Measurements from ENCODE around the gene KIF5A. TPM values are rescaled to one million over a fixed set of nuclear protein-coding genes. Genes with fewer than 3 reads are reported as not detected.

The KIF5A gene
- total and polyA plus RNA-seq, 2 of the 13 experiments (the other 11 are each of a cell fraction or from before 2014, with no cell fraction given) = 1.6 to 11.9 TPM

- TF ChIP-seq ATF4 (CRISPR knock-in tag; IDR thresholded peaks at IDR 0.05) (peak in 1 of 2 experiments; percentile 89; a peak in 2 of 4 replicates), ZBTB20 (CRISPR knock-in tag; IDR thresholded peaks at IDR 0.05; ENCODE audit: borderline replicate concordance, low read depth) (peak; percentile 51; the same call in 1 of the 2 replicates), NFRKB (IDR thresholded peaks at IDR 0.05) (no peak), NR2F6 (IDR thresholded peaks at IDR 0.05) (peak; percentile 92), NR2F6 (CRISPR knock-in tag; IDR thresholded peaks at IDR 0.05) (peak; percentile 96), HMG20A (CRISPR knock-in tag; IDR thresholded peaks at IDR 0.05; ENCODE audit: borderline replicate concordance) (peak; percentile 41; the same call in 1 of the 2 replicates), ZNF501 (CRISPR knock-in tag; IDR thresholded peaks at IDR 0.05) (0 out of 2 replicates have a peak, but pooled peaks have one; percentile 58), RORA (CRISPR knock-in tag; IDR thresholded peaks at IDR 0.05) (no peak), KDM5B (CRISPR knock-in tag; IDR thresholded peaks at IDR 0.05; ENCODE audit: borderline replicate concordance) (peak; percentile 75; the same call in 1 of the 2 replicates), KLF6 (CRISPR knock-in tag; IDR thresholded peaks at IDR 0.05) (peak; percentile 41; the same call in 1 of the 2 replicates), ZNF451 (CRISPR knock-in tag; IDR thresholded peaks at IDR 0.05) (peak; percentile 14; the same call in 1 of the 2 replicates), ZFP41 (CRISPR knock-in tag; IDR thresholded peaks at IDR 0.05; ENCODE audit: borderline replicate concordance) (no peak), ZNF17 (CRISPR knock-in tag; IDR thresholded peaks at IDR 0.05) (no peak), FOSL2 (CRISPR knock-in tag; IDR thresholded peaks at IDR 0.05) (peak; percentile 69), NCOA2 (CRISPR knock-in tag; IDR thresholded peaks at IDR 0.05) (peak; percentile 41), ZMYM4 (CRISPR knock-in tag; IDR thresholded peaks at IDR 0.05) (0 out of 2 replicates have a peak, but pooled peaks have one; percentile 39), SP1 (IDR thresholded peaks at IDR 0.05) (no peak), SP1 (CRISPR knock-in tag; IDR thresholded peaks at IDR 0.05) (peak; percentile 26; the same call in 1 of the 2 replicates), NFYC (CRISPR knock-in tag; IDR thresholded peaks at IDR 0.05) (peak; percentile 63)
- TF ChIP-seq, protein P1, sequence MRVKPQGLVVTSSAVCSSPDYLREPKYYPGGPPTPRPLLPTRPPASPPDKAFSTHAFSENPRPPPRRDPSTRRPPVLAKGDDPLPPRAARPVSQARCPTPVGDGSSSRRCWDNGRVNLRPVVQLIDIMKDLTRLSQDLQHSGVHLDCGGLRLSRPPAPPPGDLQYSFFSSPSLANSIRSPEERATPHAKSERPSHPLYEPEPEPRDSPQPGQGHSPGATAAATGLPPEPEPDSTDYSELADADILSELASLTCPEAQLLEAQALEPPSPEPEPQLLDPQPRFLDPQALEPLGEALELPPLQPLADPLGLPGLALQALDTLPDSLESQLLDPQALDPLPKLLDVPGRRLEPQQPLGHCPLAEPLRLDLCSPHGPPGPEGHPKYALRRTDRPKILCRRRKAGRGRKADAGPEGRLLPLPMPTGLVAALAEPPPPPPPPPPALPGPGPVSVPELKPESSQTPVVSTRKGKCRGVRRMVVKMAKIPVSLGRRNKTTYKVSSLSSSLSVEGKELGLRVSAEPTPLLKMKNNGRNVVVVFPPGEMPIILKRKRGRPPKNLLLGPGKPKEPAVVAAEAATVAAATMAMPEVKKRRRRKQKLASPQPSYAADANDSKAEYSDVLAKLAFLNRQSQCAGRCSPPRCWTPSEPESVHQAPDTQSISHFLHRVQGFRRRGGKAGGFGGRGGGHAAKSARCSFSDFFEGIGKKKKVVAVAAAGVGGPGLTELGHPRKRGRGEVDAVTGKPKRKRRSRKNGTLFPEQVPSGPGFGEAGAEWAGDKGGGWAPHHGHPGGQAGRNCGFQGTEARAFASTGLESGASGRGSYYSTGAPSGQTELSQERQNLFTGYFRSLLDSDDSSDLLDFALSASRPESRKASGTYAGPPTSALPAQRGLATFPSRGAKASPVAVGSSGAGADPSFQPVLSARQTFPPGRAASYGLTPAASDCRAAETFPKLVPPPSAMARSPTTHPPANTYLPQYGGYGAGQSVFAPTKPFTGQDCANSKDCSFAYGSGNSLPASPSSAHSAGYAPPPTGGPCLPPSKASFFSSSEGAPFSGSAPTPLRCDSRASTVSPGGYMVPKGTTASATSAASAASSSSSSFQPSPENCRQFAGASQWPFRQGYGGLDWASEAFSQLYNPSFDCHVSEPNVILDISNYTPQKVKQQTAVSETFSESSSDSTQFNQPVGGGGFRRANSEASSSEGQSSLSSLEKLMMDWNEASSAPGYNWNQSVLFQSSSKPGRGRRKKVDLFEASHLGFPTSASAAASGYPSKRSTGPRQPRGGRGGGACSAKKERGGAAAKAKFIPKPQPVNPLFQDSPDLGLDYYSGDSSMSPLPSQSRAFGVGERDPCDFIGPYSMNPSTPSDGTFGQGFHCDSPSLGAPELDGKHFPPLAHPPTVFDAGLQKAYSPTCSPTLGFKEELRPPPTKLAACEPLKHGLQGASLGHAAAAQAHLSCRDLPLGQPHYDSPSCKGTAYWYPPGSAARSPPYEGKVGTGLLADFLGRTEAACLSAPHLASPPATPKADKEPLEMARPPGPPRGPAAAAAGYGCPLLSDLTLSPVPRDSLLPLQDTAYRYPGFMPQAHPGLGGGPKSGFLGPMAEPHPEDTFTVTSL (CRISPR knock-in tag; IDR thresholded peaks at IDR 0.05; ENCODE audit: borderline replicate concordance) = no peak
- TF ChIP-seq, protein P2, sequence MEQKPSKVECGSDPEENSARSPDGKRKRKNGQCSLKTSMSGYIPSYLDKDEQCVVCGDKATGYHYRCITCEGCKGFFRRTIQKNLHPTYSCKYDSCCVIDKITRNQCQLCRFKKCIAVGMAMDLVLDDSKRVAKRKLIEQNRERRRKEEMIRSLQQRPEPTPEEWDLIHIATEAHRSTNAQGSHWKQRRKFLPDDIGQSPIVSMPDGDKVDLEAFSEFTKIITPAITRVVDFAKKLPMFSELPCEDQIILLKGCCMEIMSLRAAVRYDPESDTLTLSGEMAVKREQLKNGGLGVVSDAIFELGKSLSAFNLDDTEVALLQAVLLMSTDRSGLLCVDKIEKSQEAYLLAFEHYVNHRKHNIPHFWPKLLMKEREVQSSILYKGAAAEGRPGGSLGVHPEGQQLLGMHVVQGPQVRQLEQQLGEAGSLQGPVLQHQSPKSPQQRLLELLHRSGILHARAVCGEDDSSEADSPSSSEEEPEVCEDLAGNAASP (CRISPR knock-in tag; IDR thresholded peaks at IDR 0.05; ENCODE audit: borderline replicate concordance) = peak; percentile 86; the same call in 1 of the 2 replicates
- TF ChIP-seq, protein P3, sequence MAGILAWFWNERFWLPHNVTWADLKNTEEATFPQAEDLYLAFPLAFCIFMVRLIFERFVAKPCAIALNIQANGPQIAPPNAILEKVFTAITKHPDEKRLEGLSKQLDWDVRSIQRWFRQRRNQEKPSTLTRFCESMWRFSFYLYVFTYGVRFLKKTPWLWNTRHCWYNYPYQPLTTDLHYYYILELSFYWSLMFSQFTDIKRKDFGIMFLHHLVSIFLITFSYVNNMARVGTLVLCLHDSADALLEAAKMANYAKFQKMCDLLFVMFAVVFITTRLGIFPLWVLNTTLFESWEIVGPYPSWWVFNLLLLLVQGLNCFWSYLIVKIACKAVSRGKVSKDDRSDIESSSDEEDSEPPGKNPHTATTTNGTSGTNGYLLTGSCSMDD (CRISPR knock-in tag; IDR thresholded peaks at IDR 0.05) = no peak
Observed at GRCh38 chr12:57522011-57522886, 27.6 kb upstream of the KIF5A start, which contains the start of gene MBD6 (continued).
